ENCODE measurements around the gene CASZ1.

CASZ1 gene

DNA sequence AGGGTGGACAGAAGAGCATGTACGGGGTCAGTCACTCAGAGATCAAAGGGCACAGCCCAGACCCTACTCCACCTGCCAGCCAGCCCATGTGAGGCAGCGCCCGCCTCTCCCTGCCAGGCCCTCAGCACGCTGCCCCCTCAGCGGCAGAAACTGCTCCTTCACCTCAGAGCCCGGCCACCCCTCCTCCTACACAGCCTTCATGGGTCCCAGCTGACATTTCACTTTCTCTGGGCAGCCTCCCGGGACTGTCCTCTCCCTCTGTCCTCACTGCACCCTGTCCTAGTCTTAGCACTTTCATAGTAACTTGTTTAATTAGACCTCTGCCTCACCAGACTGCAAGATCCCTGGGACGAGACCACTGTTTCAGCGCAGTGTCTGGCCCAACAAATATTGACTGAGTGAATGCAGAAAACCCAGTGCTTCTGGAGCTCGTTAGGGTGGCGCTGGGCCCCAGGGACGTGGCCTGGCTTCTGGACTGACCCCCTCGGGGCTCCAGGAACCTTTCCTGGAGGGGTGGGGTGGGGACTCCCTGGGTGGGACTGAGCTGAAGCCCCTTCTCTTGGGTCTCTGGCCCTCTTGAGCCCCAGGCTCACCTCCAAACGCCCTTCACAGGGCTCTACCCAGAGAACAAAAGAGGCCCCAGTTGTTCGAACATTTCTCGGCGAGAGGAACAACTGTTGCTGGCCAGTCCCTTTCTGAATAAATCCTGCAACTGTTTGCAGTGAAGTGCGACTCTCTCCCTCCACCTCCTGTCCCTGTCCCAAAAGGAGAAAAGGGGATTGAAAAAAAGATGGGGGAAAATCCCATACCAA lies 114.9 kb downstream of the CASZ1 start:
- DNase-seq = no peak

- no peak for DNase-seq
These were observed 116.0 kb downstream of the CASZ1 start for GRCh38 chr1:10680487-10680886.

- DNase-seq = no peak
These were observed 116.8 kb downstream of the CASZ1 start for GRCh38 chr1:10679496-10680220.

DNA sequence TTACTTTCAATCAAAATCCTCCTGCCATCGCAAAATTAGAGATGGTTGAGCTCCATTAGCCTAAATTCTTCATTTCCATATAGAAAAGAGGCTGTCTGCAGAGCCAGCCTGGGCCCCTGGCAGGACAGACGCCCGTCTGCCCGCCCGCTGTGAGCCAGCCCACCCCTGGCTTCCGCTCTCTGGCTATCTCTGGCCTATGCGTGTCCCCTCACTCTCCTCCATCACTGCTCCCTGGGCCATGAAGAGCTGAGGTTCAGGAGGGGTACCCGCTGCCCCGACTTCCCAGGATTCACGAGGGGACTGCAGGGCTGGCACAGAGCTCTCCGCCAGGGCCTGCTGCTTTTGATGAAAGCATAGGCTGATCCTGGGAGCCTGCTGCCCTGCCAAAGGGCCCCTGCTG lies 117.6 kb downstream of the CASZ1 start:
- no peak for DNase-seq

DNA sequence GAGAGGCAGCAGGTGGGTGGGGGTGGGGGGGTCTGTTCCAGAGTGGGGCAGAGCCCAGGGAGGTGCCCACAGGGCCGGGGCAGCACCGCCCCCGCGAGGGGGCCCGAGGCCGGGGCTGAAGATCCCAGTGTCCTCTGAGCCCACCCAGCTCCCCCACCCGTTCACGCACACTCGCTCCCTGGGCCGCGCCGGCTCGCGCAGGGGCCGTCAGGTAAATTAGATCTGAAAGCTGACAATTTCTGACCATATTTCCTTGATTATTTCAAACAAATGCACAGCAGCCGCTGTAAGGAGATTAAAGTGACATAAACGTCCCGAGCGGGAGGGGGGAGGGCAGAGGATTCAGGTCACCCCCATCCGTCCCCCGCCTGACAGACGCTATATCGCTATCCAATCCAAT lies 118.0 kb downstream of the CASZ1 start:
- no peak for DNase-seq

DNA sequence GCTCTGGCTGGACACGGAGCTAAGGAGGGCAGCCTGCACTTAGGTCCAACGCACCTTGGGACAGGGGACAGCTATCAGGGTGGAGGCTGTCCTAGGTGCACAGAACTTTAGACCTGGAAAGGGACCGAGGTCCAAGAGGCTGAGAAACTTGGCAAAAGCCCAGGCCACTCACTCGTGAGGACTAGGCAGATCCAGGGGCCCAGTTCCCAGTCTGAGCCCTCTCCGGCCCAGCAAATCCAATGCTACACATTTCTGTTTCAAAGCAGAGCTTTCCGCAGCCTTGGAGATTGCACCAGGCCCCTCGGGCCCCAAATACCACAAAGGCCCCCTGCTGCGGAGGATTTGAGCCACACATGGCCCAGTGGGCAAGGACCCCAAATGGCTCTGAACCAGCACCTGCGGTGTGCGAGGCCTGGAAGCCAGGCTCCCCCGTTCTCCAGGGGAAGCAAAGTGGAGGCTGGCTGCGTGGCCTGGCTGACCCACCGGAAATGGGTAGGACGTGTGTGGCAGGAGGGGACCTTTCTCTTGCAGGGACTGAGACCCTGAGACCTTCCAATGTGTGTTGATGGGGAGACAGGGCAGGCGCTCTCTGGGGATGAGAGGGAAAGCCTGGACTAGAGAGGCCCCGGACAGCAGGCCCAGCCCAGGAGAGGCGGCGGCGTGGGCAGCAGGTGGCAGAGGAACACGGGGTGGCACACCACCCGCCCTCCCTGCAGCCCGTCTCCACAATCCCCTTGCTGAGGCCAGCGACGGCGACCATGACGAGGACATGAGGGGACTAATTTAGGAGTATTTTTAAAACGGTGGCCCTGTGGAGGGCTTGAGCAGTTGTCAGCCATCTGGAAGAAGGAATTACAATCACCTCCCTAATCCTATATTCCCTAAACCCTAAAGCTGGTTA lies 118.7 kb downstream of the CASZ1 start:
- DNase-seq = no peak

DNA sequence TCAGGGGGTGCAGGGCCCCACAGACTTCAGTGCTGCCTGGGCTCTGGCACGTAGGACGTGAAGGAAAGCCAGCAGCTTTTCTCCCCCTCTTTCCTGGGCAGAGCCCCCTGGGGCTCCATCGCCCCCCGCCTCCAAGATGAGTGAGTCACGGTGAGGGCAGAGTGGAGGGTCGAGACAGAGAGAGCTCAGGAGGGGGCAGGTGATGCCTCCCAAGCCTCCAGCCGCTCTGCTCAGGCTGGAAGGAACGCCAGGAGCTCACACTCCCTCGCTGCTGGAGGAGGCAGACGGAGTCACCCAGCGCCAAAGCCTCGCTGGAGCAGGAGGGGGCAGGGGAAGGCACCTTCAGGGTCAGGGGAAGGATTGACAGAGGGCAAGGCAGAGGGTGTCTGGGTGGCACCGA lies 119.5 kb downstream of the CASZ1 start:
- DNase-seq = no peak

- DNase-seq = no peak
These were observed 120.6 kb downstream of the CASZ1 start for GRCh38 chr1:10675813-10676212.

GRCh38 chr1:10674700-10675609 lies 121.5 kb downstream of the CASZ1 start:
- no peak for DNase-seq

- no peak for DNase-seq
These were observed 122.2 kb downstream of the CASZ1 start for GRCh38 chr1:10674222-10674621.

DNA sequence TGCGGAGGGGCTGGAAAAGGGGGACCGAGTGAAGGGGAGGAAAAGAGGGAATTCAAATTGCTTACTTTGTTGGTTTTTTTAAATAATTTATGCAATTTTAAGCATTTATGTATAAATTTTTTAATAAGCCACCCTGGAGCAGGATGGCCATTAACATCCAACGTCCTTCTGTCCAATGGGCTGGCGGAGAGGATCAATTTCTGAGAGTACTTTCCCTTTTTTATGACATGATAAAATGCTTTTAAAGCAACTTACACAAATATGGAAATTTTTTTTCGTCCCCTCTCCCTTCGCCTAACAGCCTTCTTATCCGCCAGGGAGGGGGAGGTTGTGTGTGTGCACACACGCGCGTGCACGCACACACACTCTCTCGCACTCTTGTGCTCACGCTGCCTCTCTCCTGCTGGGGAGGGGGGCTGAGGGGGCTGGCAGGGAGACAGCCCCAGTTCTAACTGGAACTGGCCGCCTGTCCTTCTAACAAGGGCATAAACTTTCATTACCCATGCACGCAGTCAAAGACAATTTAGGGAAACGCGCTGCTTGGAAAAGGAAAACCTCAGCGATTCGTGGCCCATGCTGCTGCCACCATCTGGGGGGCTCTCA lies 123.2 kb downstream of the CASZ1 start:
- DNase-seq = no peak

DNA sequence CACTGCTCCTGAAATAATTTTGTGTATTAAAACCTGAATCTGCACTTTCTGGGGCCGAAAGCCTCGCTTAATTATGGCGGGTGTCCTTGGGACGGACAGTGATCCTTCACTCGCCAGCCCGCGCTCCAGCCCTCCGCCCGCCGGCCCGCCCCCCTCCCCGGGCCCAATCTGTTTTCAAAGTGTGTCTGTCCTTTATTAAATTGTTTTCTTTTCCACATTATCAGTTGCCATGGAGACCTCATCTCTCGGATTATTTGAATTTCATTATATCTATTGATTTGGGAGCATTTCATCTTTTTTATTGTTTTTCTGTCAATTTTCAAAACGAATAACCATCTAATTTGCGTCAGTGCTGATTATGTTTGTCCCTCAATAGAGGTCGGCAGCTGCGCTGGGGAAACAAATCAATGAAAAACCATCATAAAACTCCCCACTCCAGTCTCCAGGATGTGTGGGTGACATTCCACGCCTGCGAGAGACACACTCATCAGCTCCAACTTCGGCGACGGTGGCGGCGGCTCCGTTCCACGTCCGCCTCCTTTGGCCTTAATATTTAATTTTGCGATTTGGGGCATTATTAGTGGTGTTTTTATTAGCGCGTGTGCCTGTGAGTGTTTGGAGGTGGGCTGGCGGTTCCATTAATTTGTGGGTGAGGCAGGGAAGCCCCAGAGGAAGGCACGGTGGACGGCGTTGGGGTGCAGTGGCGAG lies 123.9 kb downstream of the CASZ1 start:
- no peak for DNase-seq

DNA sequence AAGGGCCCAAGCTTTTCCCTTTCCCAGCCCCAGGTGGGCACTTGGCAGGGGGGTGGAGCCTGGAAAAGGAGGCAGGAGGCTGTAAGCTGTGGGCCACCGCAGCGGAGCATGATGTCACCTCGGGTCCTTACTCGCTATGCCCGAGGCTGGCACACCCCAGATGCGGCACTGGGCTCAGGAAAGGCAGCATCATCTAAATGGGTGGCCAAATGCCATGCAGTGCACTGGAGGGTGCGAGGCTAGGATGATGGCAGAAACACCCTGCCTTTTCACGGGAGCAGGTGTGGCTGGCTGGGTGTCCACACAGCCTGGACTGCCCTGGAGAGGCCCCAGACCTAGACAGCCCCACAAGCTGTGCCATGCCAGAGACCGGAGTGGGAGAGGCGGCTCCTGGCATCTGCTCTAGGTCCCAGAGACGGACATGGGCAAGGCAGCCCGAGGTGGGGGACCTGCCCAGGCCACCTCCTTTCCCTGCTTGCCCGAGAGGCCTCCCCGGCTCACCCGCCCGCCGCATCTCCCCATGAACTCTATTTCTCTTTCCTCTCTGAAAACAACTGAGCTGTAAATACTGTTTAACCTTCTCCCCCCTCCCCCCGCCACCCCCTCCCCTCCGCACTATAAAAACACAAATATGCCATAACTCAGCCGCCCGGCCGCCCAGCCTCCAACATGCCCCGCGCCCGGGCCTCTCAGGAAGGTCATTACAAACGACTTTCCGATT lies 124.7 kb downstream of the CASZ1 start:
- no peak for DNase-seq

DNA sequence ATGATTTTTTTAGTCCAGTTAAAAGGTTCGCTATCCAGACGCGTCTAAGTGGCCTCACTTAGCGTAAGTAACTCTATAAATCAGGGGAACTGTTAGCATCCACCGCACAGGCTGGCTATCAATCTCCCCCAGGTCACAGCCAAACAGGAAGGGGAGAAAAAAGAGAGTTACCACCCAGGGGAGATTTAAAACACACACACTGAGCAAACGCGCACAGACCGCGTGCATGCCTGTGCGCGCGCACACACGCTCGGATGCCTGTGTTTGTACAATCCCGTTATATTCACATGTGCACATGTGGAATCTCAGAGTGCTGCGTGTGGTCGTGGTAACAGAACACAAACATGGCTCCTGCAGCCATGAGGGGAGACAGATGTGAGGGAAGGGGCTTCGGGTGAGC lies 125.4 kb downstream of the CASZ1 start:
- DNase-seq = no peak

GRCh38 chr1:10670190-10670589 lies 126.3 kb downstream of the CASZ1 start:
- no peak for DNase-seq

- no peak for DNase-seq
These were observed 126.9 kb downstream of the CASZ1 start for GRCh38 chr1:10669570-10669969.

- no peak for DNase-seq
These were observed 128.3 kb downstream of the CASZ1 start for GRCh38 chr1:10667861-10668761.

DNA sequence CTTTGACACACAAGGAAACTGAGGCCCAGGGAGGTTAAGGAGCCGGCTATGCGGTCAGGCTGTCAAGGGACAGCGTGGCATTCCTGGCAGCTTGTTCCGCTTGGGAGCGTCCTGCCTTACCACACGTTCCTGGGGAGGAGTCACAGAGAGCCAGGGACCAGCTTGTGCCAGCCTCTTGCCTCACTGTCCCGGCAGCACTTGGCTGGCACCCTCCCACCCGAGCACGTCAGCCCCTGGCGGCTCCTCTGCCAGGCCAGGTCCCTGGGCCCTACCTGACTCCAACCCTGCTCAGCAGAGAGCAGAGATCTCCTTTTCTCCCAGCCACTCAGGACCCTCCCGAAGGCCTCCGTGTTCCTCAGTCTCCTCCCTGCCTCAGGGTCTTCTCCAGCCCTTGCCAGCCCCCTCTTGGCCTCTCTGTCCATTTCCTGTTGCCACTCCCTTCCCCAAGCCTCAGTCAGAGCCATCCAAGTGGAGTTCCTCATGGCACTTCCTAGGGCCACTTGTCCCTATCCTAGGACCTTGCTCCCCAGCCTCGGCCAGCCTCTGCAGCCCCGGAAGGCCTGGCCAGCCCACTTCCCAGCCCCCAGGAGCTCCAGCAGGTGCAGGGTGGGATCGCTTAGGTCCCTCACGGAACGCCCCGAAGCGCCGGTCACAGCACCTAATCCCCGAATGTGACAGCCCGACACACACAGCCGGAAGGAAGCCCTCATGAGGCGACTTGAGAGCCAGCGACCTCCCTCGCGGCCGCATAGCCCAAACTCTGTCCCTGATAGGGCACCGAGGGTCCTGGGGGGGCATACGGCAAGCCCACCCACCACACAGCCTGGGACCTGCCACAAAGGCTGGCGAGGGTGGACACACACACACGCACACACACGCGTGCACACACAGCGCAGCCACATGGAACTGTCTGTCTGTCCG lies 130.3 kb downstream of the CASZ1 start:
- no peak for DNase-seq

Measured in activated naive CD4-positive, alpha-beta T cell treated with anti-CD3 and anti-CD28 coated beads, Interleukin-2, amount 50 U/mL, for 16 hours (primary cell).